SH-SY5Y (cell line): Measurements from ENCODE around the gene PDXK.

Experiments
- GATA2 ChIP-seq: IDR thresholded peaks from 2 replicates; pipeline ENCODE4 v1.6.1; 2011; ENCODE audit warnings: mild to moderate bottlenecking, low read depth, low read length
- GATA3 ChIP-seq: IDR thresholded peaks from 2 replicates; pipeline ENCODE4 v1.6.1; 2011; ENCODE audit warnings: low read depth, mild to moderate bottlenecking, low read length, moderate library complexity

PDXK gene

GRCh38 chr21:43809346-43809799, 90.4 kb downstream of the PDXK start:
- TF ChIP-seq GATA2, result no peak
- no peak for TF ChIP-seq GATA3

GRCh38 chr21:43809853-43810504, 91.0 kb downstream of the PDXK start:
- no peak for TF ChIP-seq GATA3
- no peak for TF ChIP-seq GATA2

GRCh38 chr21:43810505-43811261, 91.8 kb downstream of the PDXK start:
- TF ChIP-seq GATA2, result no peak
- TF ChIP-seq GATA3, result no peak

GRCh38 chr21:43811262-43812105, 92.6 kb downstream of the PDXK start:
- no peak for TF ChIP-seq GATA3
- no peak for TF ChIP-seq GATA2
